Neural cell (in vitro differentiated cells): ENCODE data around the gene HMGCLL1.

Experiments used
- CTCF ChIP-seq: fragments of 450-650 bp; IDR thresholded peaks from 2 replicates; pipeline ENCODE4 v1.5.1; 2014; ENCODE audit warnings: antibody characterized with exemption, mild to moderate bottlenecking, moderate library complexity; ENCODE audit not compliant: poor library complexity, severe bottlenecking
- EP300 ChIP-seq: fragments of 450-650 bp; conservative IDR thresholded peaks from 2 replicates; pipeline ENCODE4 v1.6.1; 2014; ENCODE audit warnings: antibody characterized with exemption, mild to moderate bottlenecking, moderate library complexity; ENCODE audit not compliant: poor library complexity, severe bottlenecking
- EZH2 ChIP-seq: fragments of 200-600, 300-800 bp; shearing (Covaris generic), sonication (generic); IDR thresholded peaks from 2 replicates; pipeline ENCODE4 v1.6.1; 2014; ENCODE audit warnings: antibody characterized with exemption, low read length, borderline replicate concordance, mild to moderate bottlenecking; ENCODE audit not compliant: insufficient read depth, poor library complexity, severe bottlenecking
- MXI1 ChIP-seq: fragments of 450-650 bp; conservative IDR thresholded peaks from 2 replicates; pipeline ENCODE4 v1.6.1; 2014; ENCODE audit warnings: antibody characterized with exemption, mild to moderate bottlenecking; ENCODE audit not compliant: poor library complexity, severe bottlenecking
- POLR2AphosphoS5 ChIP-seq: IDR thresholded peaks from 2 replicates; pipeline ENCODE4 v1.6.1; 2012
- RAD21 ChIP-seq: fragments of 450-650 bp; conservative IDR thresholded peaks from 2 replicates; pipeline ENCODE4 v1.6.1; 2014; ENCODE audit warnings: antibody characterized with exemption, mild to moderate bottlenecking, moderate library complexity
- REST ChIP-seq: IDR thresholded peaks from 2 replicates; pipeline ENCODE4 v1.6.1; 2012; ENCODE audit warnings: borderline replicate concordance
- SMC3 ChIP-seq: fragments of 450-650 bp; conservative IDR thresholded peaks from 2 replicates; pipeline ENCODE4 v1.6.1; 2014; ENCODE audit warnings: antibody characterized with exemption, mild to moderate bottlenecking, moderate library complexity; ENCODE audit not compliant: poor library complexity
- TAF1 ChIP-seq: IDR thresholded peaks from 2 replicates; pipeline ENCODE4 v1.6.1; 2012; ENCODE audit warnings: low read depth

GRCh38 chr6:55449225-55449624 lies 129.8 kb downstream of the HMGCLL1 start:
- TF ChIP-seq CTCF (no peak), POLR2AphosphoS5 (no peak), EP300 (no peak), TAF1 (no peak), MXI1 (no peak), RAD21 (no peak), REST (no peak), EZH2 (no peak), SMC3 (no peak)
